HG02759 (cell line): ENCODE results near the gene POC1A.

Experiments
- ATAC-seq: cut with Tn5 transposase; IDR thresholded peaks from one replicate; pipeline ENCODE4 v1.9.1; 2021; ENCODE audit warnings: mild to moderate bottlenecking, moderate library complexity; ENCODE audit not compliant: unreplicated experiment

Gene POC1A

DNA sequence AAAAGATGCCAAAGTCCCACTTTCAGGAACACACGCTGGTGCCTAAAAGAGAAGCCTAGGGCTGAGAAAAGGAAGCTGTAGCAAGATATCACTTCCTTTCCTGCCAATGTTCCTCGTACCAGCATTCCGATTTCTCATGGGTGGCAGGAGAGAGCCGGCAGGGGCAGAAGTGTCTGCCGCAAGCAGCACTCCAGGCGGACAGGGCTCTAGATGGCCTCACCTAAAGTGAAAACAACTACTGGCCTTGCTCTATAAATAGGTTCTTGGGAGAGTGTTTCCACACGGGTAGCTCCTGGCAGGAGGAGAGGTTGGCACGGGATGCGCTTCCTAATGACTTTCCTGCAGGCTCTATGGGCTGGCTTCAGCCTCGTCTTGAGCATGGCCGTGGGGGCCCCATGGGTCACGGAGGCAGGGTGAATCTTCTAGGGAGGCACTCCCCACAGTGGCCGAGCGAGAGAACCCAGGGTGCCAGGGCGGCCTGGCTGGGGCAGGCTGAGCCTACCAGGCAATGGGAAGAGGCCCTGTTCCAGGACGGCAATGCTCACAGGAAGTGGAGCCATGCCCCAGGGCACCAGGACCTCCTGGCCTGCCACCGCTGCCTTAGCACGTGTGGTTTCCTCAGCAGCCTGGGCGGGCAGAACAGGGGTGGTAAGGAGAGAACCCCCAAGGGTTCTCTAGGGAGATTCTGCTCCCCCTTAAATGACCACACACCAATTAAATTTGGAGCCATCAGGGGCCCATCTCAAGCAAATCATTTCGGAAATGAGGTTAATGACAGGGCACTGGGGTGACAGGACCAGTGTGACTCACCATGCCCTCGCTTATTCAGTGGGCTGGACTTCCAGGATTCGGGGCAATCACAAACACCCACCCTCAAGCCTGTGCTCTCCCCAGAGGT is 83.2 kb downstream of the POC1A start:
- ATAC-seq: no peak

DNA sequence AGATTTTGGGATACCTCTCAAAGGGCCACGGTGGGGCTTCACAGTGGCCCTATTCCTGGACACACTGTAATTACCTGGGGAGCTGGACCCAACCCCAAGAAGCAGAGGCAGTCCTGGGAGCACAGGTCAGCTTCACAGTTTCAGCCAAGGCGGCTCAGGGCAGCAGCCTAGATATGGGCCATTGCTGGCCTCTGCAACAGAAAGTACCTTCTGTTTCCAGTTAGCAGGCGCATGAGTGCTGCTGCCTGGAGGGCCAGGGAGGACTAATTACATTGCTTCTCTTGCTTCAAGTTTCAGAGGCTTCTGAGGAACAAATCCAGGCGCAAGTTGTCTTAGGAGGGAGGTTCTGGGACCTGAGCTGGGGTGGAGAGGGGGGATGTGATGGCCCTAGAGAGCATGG is 84.4 kb downstream of the POC1A start:
- ATAC-seq: no peak

DNA sequence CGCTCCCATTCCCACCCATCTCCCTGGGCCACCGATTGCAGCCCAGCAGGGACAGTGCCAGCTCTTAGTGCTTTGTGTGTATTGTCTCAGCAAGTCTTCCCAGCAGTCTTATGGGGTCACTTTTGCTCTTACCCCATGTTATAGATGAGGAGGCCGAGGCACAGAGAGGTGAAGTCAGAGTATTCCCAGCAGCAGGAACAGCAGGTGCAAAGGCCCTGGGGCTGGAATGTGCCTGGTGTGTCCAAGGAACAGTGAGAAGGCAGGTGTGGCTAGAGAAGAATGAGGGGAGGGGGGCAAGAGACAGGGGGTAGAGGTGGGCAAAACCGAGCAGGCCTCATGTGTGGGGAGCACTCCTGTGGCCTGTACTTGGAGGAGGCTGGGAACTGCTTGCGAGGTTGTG is 85.1 kb downstream of the POC1A start:
- ATAC-seq: no peak

DNA sequence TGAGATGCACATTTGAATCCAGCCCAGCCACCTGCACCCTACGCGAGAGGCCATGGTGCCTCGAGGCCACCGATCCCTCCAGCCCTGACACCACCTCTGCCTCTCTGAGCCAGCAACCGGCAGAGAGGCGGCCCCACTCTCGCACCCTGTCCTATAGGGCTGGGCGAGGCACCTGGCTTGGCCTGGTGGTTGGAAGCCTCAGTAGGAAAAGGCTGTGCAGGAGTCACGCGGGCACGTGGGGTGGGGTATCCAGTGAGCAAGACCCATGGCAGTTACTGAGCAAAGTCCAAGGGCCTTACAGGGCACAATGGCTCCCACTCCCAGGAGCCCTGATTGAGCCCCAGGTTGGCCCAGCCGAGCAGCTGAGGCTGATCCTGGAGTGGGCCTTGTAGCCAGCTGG is 85.5 kb downstream of the POC1A start:
- no peak for ATAC-seq

DNA sequence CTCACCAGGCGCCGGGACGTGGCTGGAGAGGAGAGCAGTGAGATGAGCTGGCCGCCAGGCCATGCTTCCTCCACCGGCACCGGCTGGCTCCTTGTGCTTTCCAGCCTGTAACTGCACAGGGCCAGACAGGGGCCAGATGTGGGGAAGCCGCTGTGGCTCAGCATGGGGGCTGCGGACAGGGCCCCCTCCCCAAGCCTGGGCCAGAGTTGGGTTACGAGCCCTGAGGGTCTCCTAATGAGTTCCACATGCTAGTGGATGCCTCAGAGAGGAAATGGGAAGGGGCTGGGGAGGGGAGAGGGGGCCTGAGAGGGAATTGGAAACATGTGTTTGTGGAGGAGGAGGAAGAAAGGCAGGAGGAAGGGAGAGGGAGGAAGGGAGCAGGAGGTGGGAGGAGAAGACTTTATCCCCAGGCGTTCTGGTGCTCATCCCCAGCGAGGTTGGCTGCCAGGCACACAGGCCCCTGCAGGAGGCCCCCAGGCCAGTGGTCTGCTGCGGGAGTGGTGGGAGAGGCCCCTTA is 86.1 kb downstream of the POC1A start:
- ATAC-seq: no peak

DNA sequence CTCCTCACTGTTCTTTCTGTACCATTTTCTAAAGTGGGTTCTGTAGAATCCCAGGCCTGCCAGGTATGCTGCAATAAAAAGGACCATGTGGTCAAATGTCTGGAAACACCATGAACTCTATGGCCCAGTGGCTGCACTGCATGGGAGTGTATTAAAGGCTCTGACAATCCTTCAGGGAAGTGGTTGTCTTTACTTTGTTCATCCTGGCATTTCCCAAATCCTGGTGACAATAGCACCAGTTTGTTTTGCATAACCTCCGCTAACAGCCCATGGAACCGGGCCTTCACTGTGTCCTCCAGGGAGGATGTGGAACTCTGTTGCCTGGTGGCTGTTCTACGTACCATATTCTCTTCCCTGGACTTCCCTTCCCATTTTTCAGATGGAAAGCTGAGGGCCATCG is 86.7 kb downstream of the POC1A start:
- no peak for ATAC-seq

DNA sequence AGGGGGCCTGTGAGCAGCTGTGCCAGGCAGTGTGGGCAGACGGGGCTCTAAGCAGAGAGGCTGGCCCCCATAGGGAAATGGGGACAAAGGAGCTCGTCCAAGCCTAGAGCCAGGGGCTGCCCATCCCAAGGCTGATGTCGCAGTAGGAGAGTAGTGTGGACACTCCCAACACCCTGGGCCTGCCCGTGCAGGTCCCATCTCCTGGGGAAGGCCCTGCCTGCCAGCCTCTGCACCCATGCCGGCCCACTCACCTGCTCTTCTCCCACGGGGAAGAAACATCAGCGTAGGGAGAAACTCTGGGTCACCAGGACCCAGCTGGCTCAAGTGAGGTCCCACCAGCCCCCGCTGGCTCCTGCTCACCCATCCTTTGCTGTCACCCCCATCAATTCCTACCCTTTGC is 87.2 kb downstream of the POC1A start:
- ATAC-seq: no peak

DNA sequence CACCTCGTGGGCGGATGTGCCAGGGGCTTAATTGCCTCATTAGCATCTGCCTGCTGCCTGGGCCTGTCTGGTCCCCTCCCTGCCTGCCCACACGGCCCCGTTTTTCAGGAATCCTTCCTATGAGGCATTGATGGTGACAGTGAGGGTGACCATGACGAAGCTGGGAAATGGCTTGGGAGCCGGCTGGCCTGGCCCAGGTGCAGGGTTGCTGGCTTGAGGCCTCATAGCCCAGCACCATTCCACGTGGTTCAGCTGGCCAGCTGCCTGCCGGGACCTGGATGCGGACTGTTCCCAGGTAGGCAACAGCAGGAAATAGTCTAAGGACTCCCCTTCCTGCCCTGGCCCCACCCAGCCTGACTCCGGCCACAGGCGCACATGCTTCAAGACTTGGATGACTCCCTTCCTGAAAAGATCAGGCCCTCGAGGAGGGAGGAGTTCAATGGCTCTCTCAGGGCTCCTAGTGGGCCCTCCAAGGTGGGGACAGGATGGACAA is 88.9 kb downstream of the POC1A start:
- no peak for ATAC-seq

DNA sequence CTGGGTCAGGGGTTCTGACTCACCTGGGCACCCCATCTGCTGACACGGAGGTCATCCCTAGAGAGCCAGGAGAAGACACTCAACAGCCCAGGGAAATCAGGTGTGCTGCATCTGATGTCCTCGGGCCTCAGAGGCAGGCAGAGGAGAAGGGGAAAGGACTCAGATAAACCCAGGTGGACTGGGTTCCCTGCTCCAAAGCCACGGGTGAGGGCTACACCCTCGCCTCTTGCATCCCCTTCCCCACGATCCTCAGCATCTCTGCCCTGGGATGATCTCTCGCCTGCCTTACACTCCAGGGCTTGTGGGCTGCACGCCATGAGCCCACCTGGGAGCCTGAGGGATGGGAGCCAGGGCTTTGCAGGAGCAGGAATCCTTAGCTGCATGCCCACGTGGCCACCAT is 89.7 kb downstream of the POC1A start:
- no peak for ATAC-seq

DNA sequence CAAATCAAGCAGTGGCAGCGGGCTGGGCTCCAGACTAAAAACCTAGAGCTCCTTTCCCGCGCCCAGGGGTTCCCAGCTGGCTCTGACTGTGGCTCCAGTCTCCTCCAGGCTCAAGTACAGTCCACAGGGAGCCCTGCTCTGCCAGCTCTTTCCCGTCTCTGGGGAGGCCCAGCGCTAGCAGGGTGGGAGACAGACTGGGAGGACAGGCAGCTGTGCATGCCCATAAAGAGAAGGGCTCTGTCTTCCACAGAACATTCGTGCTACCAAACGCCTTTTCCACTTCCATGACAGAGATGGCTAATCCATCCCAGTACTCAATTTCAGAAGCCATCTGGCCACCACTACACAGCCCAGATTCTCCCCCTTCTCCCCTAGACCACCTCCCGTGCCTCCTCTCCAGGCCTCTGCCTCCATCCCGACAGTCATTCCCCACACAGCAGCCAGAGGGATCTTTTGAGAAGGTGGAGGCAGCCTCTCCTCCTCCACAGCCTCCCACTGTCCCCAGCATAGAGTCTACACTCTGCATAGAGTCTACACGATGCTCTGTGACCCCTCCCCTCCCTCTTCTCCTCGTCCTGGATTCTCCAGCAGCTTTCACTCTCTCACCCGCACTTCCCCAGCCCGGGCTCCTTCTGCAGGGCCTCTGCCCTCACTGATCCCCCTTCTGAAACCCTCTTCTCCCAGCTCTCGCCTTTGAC is 91.0 kb downstream of the POC1A start:
- no peak for ATAC-seq

DNA sequence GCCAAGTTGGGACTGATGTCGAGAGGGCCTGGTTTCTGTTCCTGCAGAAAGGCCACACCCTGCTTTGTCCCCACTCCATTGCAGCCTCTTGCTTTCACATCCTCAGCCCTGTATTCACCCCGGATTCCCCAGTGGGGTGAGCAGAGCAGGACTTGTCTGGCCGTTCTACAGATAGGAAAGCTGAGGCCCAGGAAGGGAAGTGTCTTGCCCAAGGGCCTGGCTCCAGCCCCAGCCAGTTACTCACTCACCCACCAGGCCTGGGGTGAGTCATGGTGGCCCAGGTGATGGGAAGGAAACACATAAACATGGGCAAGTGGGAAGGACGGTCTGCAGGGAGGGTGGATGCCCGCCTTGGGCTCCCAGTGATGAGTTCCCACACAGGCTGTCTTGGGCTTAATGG is 91.7 kb downstream of the POC1A start:
- ATAC-seq: peak; percentile 36

DNA sequence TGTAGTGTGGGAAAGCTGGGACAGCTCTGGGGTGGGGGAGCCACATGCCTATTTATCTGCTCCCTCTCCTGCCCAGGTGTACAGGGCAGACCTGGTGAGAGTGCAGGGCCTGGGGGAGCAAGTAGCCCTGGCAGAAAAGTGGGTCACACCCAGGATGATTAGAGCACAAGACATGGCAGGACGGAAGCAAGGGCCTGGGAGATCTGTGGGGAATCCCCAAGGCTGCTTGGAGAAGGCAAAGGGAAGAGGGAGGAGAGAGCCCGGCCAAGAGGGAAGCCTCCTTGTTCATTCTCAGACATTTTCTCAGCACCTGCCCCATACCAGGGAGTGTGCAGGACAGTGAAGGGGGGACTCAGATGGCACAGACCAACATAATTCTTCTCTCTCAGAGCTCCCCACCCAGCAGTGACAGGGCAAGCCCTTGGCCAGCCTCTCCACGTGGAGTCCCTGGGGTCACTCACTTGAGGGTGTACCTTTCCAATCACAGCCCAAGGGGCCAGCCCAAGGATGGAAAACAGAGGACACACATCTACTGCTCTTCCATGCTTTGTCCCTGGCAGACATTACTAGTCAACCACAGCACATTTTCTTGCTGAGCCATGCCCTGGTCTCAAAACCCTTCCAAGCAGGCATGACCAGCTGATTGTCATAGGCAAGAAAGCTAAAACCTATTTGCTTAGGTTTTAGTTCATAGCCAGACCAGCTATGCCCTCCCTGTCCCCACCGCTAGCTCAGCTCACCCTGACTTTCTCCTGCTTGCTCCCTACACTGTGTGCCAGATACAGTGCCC is 92.9 kb downstream of the POC1A start:
- ATAC-seq: no peak

DNA sequence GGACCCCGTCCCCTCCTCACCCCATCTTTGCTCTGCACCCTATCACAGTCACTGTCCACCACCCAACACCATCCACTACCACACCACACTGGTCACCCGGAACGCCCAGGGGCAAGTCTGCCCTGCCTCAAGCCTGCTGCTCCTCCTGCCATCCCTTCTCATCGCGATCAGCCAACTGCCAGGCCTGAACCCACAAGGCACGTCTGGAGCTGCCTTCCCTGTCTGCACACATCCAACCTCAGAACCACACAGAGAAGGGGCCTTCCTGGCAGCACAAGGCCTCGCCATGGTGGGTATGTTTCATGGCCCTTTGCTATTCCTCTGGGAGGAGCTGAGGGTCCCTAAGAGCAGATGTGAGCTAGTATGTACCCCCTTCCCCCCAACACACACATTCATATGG is 94.4 kb downstream of the POC1A start:
- ATAC-seq: no peak

DNA sequence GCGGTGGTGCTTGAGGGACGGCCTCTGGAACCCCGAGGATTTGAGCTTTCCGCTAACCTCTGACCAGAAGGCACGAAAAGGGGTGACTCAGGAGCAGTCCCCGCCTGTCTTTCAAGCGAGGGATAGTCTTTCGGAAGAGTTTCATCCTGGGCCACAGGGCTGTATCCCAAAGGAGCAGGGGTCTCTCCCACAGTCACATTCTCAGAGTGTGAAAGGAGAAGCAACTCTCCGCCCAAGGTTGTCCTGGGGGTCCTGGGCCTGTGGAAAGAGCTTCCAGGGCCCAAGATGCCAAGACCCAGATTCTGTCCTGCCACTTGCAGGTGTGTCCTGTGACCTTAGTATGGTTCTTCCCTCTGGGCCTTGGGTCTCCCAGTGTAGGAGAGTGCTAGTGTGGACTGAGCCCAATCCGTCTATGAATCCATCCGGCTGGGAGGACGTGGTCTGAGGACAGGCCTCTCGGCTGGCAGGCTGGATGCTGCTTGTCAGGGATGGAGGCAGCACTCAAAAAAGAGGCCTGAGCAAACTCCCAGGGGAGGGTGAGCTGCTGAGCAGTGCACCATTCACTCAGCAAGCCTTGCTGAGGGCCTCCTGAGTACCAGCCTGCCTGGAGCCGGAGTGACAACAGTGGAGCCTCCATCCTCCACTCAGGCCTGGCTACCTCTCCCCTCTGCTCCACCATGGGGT is 96.3 kb downstream of the POC1A start:
- no peak for ATAC-seq

DNA sequence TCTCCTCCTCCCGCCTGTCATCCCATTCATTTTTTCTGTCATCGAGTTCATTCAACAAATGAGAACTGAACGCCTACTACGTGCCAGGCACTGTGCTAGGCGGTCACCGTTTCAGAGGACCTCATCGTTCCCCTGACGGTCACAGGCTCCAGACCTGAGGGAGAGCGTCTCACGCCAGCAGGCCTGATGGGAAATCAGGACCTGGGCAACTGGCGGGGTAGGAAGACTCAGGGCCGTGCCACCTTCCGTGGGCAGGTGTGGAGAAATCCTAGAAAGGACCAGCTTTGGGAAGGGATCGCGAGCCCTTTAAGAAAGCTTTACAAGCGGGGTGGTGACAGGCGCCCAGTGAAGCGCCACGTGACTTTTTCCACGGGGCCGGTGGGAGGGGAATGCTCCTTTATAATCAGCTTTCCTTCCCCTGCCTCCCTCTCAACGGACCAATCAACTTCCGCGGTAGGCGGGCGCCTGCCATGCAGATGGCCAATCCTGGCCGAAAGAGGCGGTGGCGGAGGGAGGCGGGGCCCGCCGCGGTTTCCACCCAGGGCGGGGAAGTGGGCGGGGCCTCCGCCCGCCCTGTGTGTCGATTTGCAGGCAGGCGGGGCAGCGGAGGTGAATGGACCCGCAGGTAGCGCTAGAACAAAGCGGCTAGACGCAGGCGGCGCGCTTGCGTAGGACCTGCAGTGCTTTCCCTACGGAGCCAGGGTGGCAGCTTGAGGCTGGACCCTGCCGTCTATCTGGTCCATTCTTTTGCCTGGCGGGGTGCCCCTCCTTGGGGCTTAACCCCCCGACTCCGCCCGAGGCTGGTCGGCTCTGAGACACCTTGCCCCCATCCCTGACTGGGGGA is 97.0 kb downstream of the POC1A start:
- peak; percentile 80 for ATAC-seq

DNA sequence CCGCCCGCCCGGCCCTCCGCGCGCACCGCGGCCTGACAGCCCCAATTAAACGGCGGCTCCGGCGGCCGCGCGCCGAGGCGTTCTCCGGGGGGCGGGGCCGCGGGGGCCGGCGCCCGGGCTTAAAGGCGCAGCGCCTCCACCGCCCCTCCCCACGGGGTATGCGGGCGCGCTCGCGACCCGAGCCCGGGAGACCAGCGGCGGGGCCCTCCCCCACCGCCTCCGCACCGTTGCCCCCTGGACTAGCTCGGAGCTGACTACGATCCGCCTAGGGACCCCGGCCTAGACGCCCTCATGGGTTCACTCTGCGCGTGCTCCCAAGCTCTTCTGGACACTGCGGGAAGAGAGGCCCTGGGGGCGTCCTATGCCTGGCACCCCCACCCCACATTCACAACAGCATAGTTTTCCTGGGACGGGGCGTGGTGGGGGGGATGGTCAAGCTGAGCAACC is 97.7 kb downstream of the POC1A start, which contains the start of gene DUSP7:
DUSP7 (minus strand) TSS at position 51 of the 447 bp plus-strand sequence. CDS start 205 bp downstream, outside the sequence.
- ATAC-seq: peak; percentile 42

DNA sequence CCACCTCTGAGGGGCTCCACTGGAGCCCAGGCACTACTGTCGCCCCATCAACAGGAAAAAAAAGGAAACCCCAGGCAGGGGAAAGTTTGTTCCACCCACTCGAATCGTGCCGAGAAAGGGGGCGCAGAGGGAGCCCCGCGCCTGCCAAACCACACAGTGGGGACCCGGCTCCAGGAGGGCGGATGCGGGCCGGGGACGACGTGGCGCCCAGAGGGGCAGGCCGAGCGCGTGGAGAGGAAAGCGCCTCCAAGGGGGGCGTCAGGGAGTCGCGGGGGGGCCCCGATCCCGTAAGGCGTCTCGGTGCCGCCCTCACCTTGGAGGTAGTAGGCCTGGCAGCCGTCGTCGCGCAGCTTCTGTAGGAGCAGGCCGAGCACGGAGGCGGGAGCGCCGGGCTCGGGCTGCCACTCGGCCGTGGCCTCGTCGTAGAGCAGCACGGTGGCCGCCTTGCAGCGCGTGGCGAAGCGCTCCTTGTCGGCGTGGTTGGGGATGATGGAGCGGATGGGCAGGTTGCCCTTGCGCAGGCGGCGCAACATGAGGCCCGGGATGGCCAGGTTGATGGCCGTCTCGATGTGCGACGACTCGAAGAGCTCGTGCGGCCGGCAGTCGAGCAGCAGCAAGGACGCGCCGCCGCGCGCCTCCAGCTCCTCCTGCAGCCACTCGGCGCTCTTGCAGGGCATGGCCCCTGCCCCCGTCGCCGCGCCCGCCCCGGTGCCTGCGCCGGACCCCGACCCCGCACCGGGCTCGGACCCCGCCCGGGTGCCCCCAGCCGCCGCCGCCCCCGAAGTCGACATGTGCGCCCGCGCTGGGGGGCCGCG is 98.5 kb downstream of the POC1A start:
- peak; percentile 14 for ATAC-seq

DNA sequence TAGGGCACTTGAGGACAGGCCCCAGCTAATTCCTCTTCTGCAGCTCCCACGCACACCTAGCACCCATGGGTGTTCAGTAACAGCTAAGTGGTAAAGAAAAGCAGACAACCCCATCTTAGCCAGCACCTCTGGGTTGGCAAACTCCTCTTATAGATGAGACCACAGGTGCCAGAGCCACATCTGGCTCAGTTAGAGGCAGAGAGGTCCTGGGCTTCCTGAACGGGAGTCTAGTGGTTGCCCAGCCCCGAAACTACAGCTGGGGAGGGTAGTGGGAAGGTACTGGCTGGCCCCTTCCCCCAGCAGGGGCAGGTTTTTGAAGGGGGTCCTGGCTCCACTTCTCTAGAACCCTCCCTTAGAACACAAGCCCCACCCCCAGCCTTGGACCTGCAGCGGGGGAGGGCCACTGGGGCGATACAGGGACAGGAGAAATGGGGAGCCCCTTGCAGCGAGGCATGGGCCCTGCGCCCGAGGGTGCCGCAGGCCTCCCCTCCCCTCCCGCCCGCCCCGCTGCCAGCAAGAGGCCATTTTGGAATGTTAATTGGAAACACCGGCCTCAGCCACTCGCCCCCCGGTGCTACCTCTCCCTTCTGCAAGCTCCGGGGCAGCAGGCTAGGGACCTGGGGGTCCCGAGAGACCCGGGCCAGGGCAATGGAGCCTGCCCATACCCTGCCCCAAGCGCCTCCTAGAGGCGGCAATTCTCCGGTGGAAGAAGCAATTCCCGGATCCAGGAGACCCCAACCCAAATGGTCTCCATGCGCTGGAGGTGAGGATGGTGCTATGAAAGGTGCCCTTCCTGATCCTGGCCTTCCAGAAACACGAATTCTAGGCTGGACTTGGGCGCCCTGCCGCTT is 99.3 kb downstream of the POC1A start:
- ATAC-seq: no peak
